ENCODE measurements around the gene APOL4. TPM values are rescaled to one million over a fixed set of nuclear protein-coding genes. Genes with fewer than 3 reads are reported as not detected.

APOL4 gene
- total and polyA plus RNA-seq, 2 donors (not counting 1 experiment from before 2014, with no cell fraction given), result 0.03 TPM; not detected in 1

GRCh38 chr22:36194385-36194784, 7.2 kb downstream of the APOL4 start:
- Mint-ChIP-seq H3K9me3 (ENCODE audit: insufficient read depth) (no peaks in the 10 kb centered on the region), H3K27ac (no peak overlapping the region), H3K4me3 (no peak overlapping the region), H3K4me1 (peaks cover 19% of the 10 kb centered on the region), H3K27me3 (peaks cover 16% of the 10 kb centered on the region)
- Histone ChIP-seq H3K27ac (ENCODE audit: low read length in 2 of 2) (no peak overlapping the region), H3K9ac (ENCODE audit: low read length) (no peak overlapping the region), H3K36me3 (replicated peaks in 1 of 2; ENCODE audit: control extremely low read depth in 1 of 2, control insufficient read depth in 1 of 2, extremely low read depth in 1 of 2, insufficient read depth in 2 of 2, low read length in 1 of 2) (no peaks in the 10 kb centered on the region), H3K4me2 (replicated peaks; ENCODE audit: low read depth, low read length, poor library complexity, severe bottlenecking) (no peak overlapping the region), H3K4me1 (ENCODE audit: control insufficient read depth in 2 of 2, insufficient read depth in 2 of 2, low read length in 2 of 2) (peaks cover 7 to 16% of the 10 kb centered on the region in 2 donors), H3K4me3 (ENCODE audit: control extremely low read depth in 1 of 5, extremely low read depth in 1 of 5, insufficient read depth in 1 of 5, low read depth in 2 of 5, low read length in 4 of 5) (no peak overlapping the region), H3K27me3 (replicated peaks in 1 of 4; ENCODE audit: control extremely low read depth in 1 of 4, control insufficient read depth in 3 of 4, insufficient read depth in 4 of 4, low read length in 3 of 4) (peaks cover 0 to 13% (median 0%) of the 10 kb centered on the region in 4 experiments), H2AFZ (ENCODE audit: insufficient read depth, low read depth, low read length, poor library complexity, severe bottlenecking) (no peak overlapping the region), H3K79me2 (ENCODE audit: control insufficient read depth, insufficient read depth, low read length) (no peaks in the 10 kb centered on the region), H4K20me1 (ENCODE audit: control insufficient read depth, insufficient read depth, low read length, poor library complexity, severe bottlenecking) (no peaks in the 10 kb centered on the region), H3K9me3 (ENCODE audit: control extremely low read depth in 1 of 3, control insufficient read depth in 2 of 3, insufficient read depth in 1 of 3, low read length in 2 of 3) (no peaks in the 10 kb centered on the region)
- ChIA-PET POLR2A (no interaction called here), CTCF (interaction anchor here (0.7 to 2.3 kb wide), 12 partner anchors 9 to 294 kb away, joined by 3 to 19 read pairs (median 6); partner anchors contain the start of gene APOL2)
- DNase-seq (no peak), ATAC-seq (ENCODE audit: low read depth) (no peak)
- intact Hi-C loops (cut with micrococcal nuclease), result no loop called here
- WGBS (ENCODE audit: insufficient coverage), result 85% methylated on average over 2 of the region's 2 CpGs
- TF ChIP-seq CTCF (IDR thresholded peaks at IDR 0.05) (no peak), EZH2 (IDR thresholded peaks at IDR 0.05; ENCODE audit: borderline replicate concordance, insufficient read depth, low read depth, low read length, poor library complexity, severe bottlenecking) (no peak)

GRCh38 chr22:36193577-36193976, 8.0 kb downstream of the APOL4 start:
- ATAC-seq (ENCODE audit: low read depth) (no peak), DNase-seq (no peak)
- Mint-ChIP-seq H3K27ac (no peak overlapping the region), H3K4me1 (peaks cover 19% of the 10 kb centered on the region), H3K9me3 (ENCODE audit: insufficient read depth) (no peaks in the 10 kb centered on the region), H3K4me3 (no peak overlapping the region), H3K27me3 (peaks cover 13% of the 10 kb centered on the region)
- no peak overlapping the region for H3K27ac ChIP-seq (ENCODE audit: low read length in 2 of 2)
- H3K4me3 ChIP-seq (ENCODE audit: control extremely low read depth in 1 of 5, extremely low read depth in 1 of 5, insufficient read depth in 1 of 5, low read depth in 2 of 5, low read length in 4 of 5), result no peak overlapping the region
- H3K4me2 ChIP-seq (replicated peaks; ENCODE audit: low read depth, low read length, poor library complexity, severe bottlenecking), result no peak overlapping the region
- H3K4me1 ChIP-seq (ENCODE audit: control insufficient read depth in 2 of 2, insufficient read depth in 2 of 2, low read length in 2 of 2), result peaks cover 7 to 10% of the 10 kb centered on the region in 2 donors
- no peaks in the 10 kb centered on the region for H3K36me3 ChIP-seq (replicated peaks in 1 of 2; ENCODE audit: control extremely low read depth in 1 of 2, control insufficient read depth in 1 of 2, extremely low read depth in 1 of 2, insufficient read depth in 2 of 2, low read length in 1 of 2)
- CTCF ChIA-PET, result interaction anchor here (0.6 to 1.7 kb wide), 4 partner anchors 8 to 367 kb away, joined by 3 to 6 read pairs (median 3); no protein-coding TSS in a partner anchor
- no peaks in the 10 kb centered on the region for H4K20me1 ChIP-seq (ENCODE audit: control insufficient read depth, insufficient read depth, low read length, poor library complexity, severe bottlenecking)
- no peaks in the 10 kb centered on the region for H3K9me3 ChIP-seq (ENCODE audit: control extremely low read depth in 1 of 3, control insufficient read depth in 2 of 3, insufficient read depth in 1 of 3, low read length in 2 of 3)
- H2AFZ ChIP-seq (ENCODE audit: insufficient read depth, low read depth, low read length, poor library complexity, severe bottlenecking), result no peak overlapping the region
- TF ChIP-seq CTCF (IDR thresholded peaks at IDR 0.05) (no peak), EZH2 (IDR thresholded peaks at IDR 0.05; ENCODE audit: borderline replicate concordance, insufficient read depth, low read depth, low read length, poor library complexity, severe bottlenecking) (no peak)
- no peak overlapping the region for H3K9ac ChIP-seq (ENCODE audit: low read length)
- peaks cover 0 to 6% (median 0%) of the 10 kb centered on the region in 4 experiments for H3K27me3 ChIP-seq (replicated peaks in 1 of 4; ENCODE audit: control extremely low read depth in 1 of 4, control insufficient read depth in 3 of 4, insufficient read depth in 4 of 4, low read length in 3 of 4)
- H3K79me2 ChIP-seq (ENCODE audit: control insufficient read depth, insufficient read depth, low read length), result no peaks in the 10 kb centered on the region
- intact Hi-C loops (cut with micrococcal nuclease), result no loop called here
- POLR2A ChIA-PET, result no interaction called here
- whole genome bisulfite sequencing (ENCODE audit: insufficient coverage), result 71% methylated on average over 3 of the region's 3 CpGs
